BLaER1 (cell line): Measurements from ENCODE around the gene TUSC2.

ENCODE experiments used
- H3K27ac ChIP-seq: shearing (Covaris generic); formaldehyde crosslinking; 2 replicates; pipeline ENCODE4 v1.8.1; 2022
- H3K27me3 ChIP-seq: shearing (Covaris generic); formaldehyde crosslinking; 2 replicates; pipeline ENCODE4 v1.8.1; 2022
- H3K36me3 ChIP-seq: shearing (Covaris generic); formaldehyde crosslinking; 2 replicates; pipeline ENCODE4 v1.8.1; 2022
- H3K4me1 ChIP-seq: shearing (Covaris generic); formaldehyde crosslinking; 2 replicates; pipeline ENCODE4 v1.8.1; 2022
- H3K4me2 ChIP-seq: shearing (Covaris generic); formaldehyde crosslinking; 2 replicates; pipeline ENCODE4 v1.8.1; 2022
- H3K4me3 ChIP-seq: shearing (Covaris generic); formaldehyde crosslinking; 2 replicates; pipeline ENCODE4 v1.8.1; 2022
- H3K9ac ChIP-seq: shearing (Covaris generic); formaldehyde crosslinking; 2 replicates; pipeline ENCODE4 v1.8.1; 2022
- H3K9me3 ChIP-seq: shearing (Covaris generic); formaldehyde crosslinking; 2 replicates; pipeline ENCODE4 v1.8.1; 2022
- H4K20me1 ChIP-seq: shearing (Covaris generic); formaldehyde crosslinking; 2 replicates; pipeline ENCODE4 v1.8.1; 2022
- Cebpa-rat ChIP-seq: shearing (Covaris generic); IDR thresholded peaks from 2 replicates; pipeline ENCODE4 v1.8.1; 2022

TUSC2 gene

GRCh38 chr3:50365842-50366220 lies 37.8 kb upstream of the TUSC2 start:
- no peaks in the 10 kb centered on the region for H3K9me3 ChIP-seq
- peak overlapping the region; percentile 84 for H3K27ac ChIP-seq
- H4K20me1 ChIP-seq = no peaks in the 10 kb centered on the region
- H3K4me1 ChIP-seq = peaks cover 39% of the 10 kb centered on the region
- no peak for TF ChIP-seq Cebpa-rat
- no peaks in the 10 kb centered on the region for H3K27me3 ChIP-seq
- peak overlapping the region; percentile 73 for H3K4me3 ChIP-seq
- H3K9ac ChIP-seq = peak overlapping the region; percentile 81
- peak overlapping the region; percentile 97 for H3K4me2 ChIP-seq
- H3K36me3 ChIP-seq = no peaks in the 10 kb centered on the region

- Histone ChIP-seq H4K20me1 (no peaks in the 10 kb centered on the region), H3K9me3 (no peaks in the 10 kb centered on the region), H3K4me1 (peaks cover 39% of the 10 kb centered on the region), H3K9ac (peak overlapping the region; percentile 81), H3K36me3 (no peaks in the 10 kb centered on the region), H3K27me3 (no peaks in the 10 kb centered on the region), H3K4me2 (peak overlapping the region; percentile 97), H3K27ac (peak overlapping the region; percentile 84), H3K4me3 (peak overlapping the region; percentile 73)
- no peak for TF ChIP-seq Cebpa-rat
Measured at GRCh38 chr3:50365080-50365841, 37.2 kb upstream of the TUSC2 start.

- H3K4me2 ChIP-seq = peak overlapping the region; percentile 97
- peak overlapping the region; percentile 73 for H3K4me3 ChIP-seq
- no peaks in the 10 kb centered on the region for H4K20me1 ChIP-seq
- no peaks in the 10 kb centered on the region for H3K36me3 ChIP-seq
- peaks cover 45% of the 10 kb centered on the region for H3K4me1 ChIP-seq
- peak overlapping the region; percentile 46 for H3K27ac ChIP-seq
- TF ChIP-seq Cebpa-rat = no peak
- peak overlapping the region; percentile 81; the same call in 1 of the 2 replicates for H3K9ac ChIP-seq
- no peaks in the 10 kb centered on the region for H3K9me3 ChIP-seq
- no peaks in the 10 kb centered on the region for H3K27me3 ChIP-seq
Measured at GRCh38 chr3:50364573-50365079, 36.6 kb upstream of the TUSC2 start.

- Histone ChIP-seq H3K36me3 (peaks cover 38% of the 10 kb centered on the region), H3K9me3 (no peaks in the 10 kb centered on the region), H3K4me3 (no peak overlapping the region), H3K9ac (no peak overlapping the region), H3K27me3 (no peaks in the 10 kb centered on the region), H3K4me2 (peak overlapping the region; percentile 53), H3K27ac (no peak overlapping the region), H3K4me1 (peaks cover 57% of the 10 kb centered on the region), H4K20me1 (peaks cover 44% of the 10 kb centered on the region)
- TF ChIP-seq Cebpa-rat = no peak
Measured at GRCh38 chr3:50359760-50360110, 31.7 kb upstream of the TUSC2 start.

- no peak for TF ChIP-seq Cebpa-rat
- Histone ChIP-seq H3K4me2 (peak within 1 kb of the TSS; percentile 100), H3K9me3 (no peaks in the 10 kb centered on the region), H3K9ac (peak within 1 kb of the TSS; percentile 95), H3K27ac (peak within 1 kb of the TSS; percentile 95), H3K27me3 (no peaks in the 10 kb centered on the region), H3K36me3 (peaks cover 44% of the 10 kb centered on the region), H3K4me1 (peaks cover 51% of the 10 kb centered on the region), H3K4me3 (peak within 1 kb of the TSS; percentile 90), H4K20me1 (peaks cover 50% of the 10 kb centered on the region)
Measured at GRCh38 chr3:50358911-50359759, 31.1 kb upstream of the TUSC2 start, which contains the start of gene TMEM115. Gene TMEM115, minus strand, starts transcription at chr3:50359521. Its CDS starts 458 bp downstream, at chr3:50359063.

GRCh38 chr3:50358355-50358910 lies 30.4 kb upstream of the TUSC2 start:
- Histone ChIP-seq H3K27ac (peak overlapping the region; percentile 95), H4K20me1 (peaks cover 57% of the 10 kb centered on the region), H3K9me3 (no peaks in the 10 kb centered on the region)

GRCh38 chr3:50357481-50357880 lies 29.5 kb upstream of the TUSC2 start:
- TF ChIP-seq Cebpa-rat = no peak
- H3K27ac ChIP-seq = peak overlapping the region; percentile 30; the same call in 1 of the 2 replicates
- peak overlapping the region; percentile 90 for H3K4me3 ChIP-seq
- H3K4me2 ChIP-seq = peak overlapping the region; percentile 100
- H3K36me3 ChIP-seq = peaks cover 57% of the 10 kb centered on the region
- H3K9ac ChIP-seq = peak overlapping the region; percentile 95
- H3K9me3 ChIP-seq = no peaks in the 10 kb centered on the region
- no peaks in the 10 kb centered on the region for H3K27me3 ChIP-seq
- H4K20me1 ChIP-seq = peaks cover 67% of the 10 kb centered on the region
- H3K4me1 ChIP-seq = peaks cover 50% of the 10 kb centered on the region

More at GRCh38 chr3:50358355-50358910, 30.4 kb upstream of the TUSC2 start:
- Histone ChIP-seq H3K27me3 (no peaks in the 10 kb centered on the region), H3K9ac (peak overlapping the region; percentile 95), H3K36me3 (peaks cover 51% of the 10 kb centered on the region), H3K4me2 (peak overlapping the region; percentile 100), H3K4me1 (peaks cover 50% of the 10 kb centered on the region), H3K4me3 (peak overlapping the region; percentile 90)
- TF ChIP-seq Cebpa-rat = no peak

GRCh38 chr3:50356553-50356952 lies 28.5 kb upstream of the TUSC2 start:
- peaks cover 76% of the 10 kb centered on the region for H4K20me1 ChIP-seq
- peak overlapping the region; percentile 90 for H3K4me3 ChIP-seq

GRCh38 chr3:50355829-50356552 lies 28.0 kb upstream of the TUSC2 start:
- Histone ChIP-seq H3K4me2 (peak overlapping the region; percentile 100), H4K20me1 (peaks cover 82% of the 10 kb centered on the region), H3K36me3 (peaks cover 63% of the 10 kb centered on the region), H3K27ac (no peak overlapping the region), H3K4me3 (peak overlapping the region; percentile 90), H3K4me1 (peaks cover 55% of the 10 kb centered on the region), H3K27me3 (no peaks in the 10 kb centered on the region), H3K9me3 (no peaks in the 10 kb centered on the region), H3K9ac (peak overlapping the region; percentile 95)
- no peak for TF ChIP-seq Cebpa-rat

More at GRCh38 chr3:50356553-50356952, 28.5 kb upstream of the TUSC2 start:
- H3K4me1 ChIP-seq = peaks cover 50% of the 10 kb centered on the region
- H3K9ac ChIP-seq = peak overlapping the region; percentile 95
- peak overlapping the region; percentile 100 for H3K4me2 ChIP-seq
- no peak overlapping the region for H3K27ac ChIP-seq
- no peaks in the 10 kb centered on the region for H3K27me3 ChIP-seq
- H3K36me3 ChIP-seq = peaks cover 61% of the 10 kb centered on the region
- no peaks in the 10 kb centered on the region for H3K9me3 ChIP-seq
- no peak for TF ChIP-seq Cebpa-rat
